Muscle of back (tissue), 11 donors: Measurements from ENCODE around the gene MICAL3. TPM values are rescaled to one million over a fixed set of nuclear protein-coding genes. Genes with fewer than 3 reads are reported as not detected.
A peak's percentile ranks its signal among the peaks of the same experiment; 100 is the strongest.

ENCODE experiments used
- DNase-seq, 3 donors: peaks; one replicate each; pipeline versions ENCODE4 v3.0.0 to v3.0.0-alpha.2; 2013
- polyA plus RNA-seq, 10 donors: library from polyadenylated mRNA; unstranded; fragments of 120-200 nt; gene quantifications; one replicate each; pipeline ENCODE4 v1.2.1, GENCODE V29; 2013; ENCODE audit not compliant: insufficient read length in 10 of 10

The MICAL3 gene
- polyA plus RNA-seq, 10 donors: 24.8 to 49.3 (median 31.7) TPM

GRCh38 chr22:17844150-17844549 is 180.2 kb downstream of the MICAL3 start:
- no peak for DNase-seq

DNA sequence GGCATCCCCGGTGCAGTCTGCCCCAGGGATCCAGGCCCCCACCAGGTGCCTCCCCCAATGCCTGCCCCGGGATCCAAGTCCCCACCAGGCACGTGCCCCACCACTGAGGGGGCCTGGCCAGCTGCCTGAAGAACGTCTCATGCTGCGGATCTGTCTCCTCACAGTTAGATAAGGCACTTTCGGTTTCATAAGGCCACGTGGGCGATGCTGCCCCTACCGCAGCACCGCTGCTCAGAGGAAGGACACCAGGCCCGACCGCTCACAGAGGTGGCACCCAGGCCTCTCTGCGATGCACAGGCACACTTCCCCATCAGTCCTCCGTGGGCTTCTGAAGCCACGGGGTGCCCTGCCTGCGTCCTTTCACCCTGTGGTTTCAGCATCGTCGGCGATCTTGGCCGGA is 182.0 kb downstream of the MICAL3 start:
- no peak for DNase-seq

GRCh38 chr22:17841836-17842235 is 182.5 kb downstream of the MICAL3 start:
- no peak for DNase-seq

GRCh38 chr22:17838180-17838865 is 186.0 kb downstream of the MICAL3 start:
- DNase-seq: no peak

GRCh38 chr22:17836992-17837742 is 187.2 kb downstream of the MICAL3 start:
- DNase-seq: no peak

- no peak for DNase-seq
These were observed 189.1 kb downstream of the MICAL3 start for GRCh38 chr22:17835256-17835655.

- DNase-seq: no peak
These were observed 190.9 kb downstream of the MICAL3 start for GRCh38 chr22:17833489-17833888.

DNA sequence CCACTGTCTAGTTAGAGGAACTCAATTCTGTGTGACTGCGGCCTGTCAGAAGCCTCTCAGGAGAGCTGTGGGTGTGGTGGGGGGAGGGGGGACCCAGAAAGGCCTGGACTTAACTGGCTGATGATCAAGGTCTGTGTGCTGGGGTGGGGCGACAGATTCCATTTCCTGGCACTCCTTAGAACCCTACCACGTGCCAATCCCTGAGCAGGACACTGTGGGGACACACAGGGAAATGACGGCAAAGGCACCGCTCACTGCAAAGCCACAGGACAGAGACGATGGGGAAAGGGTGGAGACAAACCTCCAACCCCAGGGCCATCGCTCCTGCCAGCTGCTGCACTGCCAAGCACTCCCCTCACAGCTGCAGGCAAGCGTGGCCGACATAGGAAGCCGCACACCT is 191.7 kb downstream of the MICAL3 start:
- DNase-seq: no peak

DNA sequence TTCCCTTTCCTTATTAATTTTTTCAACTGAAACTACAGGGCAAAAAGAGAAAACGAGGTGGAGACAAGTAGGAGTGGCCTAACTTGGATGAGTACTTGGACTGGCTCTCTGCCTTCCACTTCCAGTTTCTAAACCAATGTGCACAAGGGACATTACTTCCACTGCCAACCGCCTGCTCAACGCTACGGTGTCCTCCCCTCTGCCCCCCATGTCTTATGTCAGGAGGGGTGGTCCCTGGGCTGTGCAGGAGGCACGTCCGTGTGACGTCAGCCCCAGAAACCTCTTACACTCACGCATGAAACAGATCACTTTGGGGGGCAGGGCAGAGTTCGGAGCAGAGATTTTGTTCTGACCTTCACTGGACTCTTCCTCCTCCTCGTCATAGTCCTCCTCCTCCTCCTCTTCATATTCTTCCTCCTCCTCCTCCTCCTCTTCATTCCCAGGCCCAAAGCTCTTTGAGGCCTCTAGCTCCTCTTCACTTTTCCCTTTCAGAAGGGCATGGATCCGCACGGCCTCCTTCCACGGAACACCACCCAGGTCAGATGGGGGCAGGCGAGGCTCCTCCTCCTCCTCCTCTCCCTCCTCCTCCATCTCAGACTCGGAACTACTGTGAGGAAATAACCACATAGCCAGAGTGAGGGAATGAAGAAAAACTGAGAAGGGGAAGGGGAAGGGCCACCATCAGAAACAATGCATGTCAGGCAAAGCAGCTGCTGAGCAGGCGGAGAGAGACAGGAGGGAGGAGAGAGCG is 192.7 kb downstream of the MICAL3 start:
- DNase-seq: peak in 1 of 3 donors; percentile 54

DNA sequence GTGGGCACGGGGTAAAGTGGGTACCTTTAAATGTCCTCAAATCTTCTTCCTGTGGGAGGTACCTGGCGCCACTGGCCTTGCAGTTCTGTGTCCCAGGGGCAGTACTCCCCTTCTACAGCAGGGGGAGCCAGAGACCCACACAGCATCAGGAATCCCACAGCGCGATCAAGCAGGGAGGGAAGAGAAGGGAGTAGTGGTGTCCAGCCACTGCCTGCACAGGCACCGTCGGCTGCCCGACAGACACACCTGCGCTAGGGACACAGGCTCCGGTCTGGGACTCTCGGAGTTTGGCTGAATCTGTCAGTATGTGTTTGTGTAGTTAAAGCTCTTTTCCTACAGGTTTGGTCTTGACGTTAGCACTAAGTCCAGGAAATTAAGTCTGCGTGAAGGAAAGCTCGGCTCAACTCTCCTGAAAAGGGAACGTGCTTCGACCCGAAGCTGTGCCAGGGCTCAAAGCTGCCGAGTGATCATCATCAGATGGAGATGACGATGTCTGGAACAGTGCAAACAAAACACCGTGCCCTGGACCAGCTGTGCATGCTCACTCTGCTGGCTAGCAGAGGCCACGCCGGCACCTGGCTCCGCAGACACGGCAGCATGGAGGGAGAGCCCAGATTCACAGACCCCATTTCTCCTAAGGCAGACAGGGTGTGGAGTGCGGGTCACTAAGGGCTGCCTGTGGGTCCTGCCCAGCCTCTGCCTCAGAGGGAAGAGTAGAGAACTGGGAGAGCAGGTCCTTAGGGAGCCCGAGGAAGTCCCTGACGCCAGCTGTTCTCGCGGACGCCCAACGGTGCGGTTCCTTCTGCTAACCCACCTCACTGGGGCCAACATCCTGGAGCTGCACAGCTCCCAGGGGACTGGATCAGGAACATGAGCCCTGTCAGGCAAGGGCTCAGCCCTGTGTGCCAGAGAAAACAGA is 194.1 kb downstream of the MICAL3 start:
- peak; percentile 82 to 94 (median 90) for DNase-seq

DNA sequence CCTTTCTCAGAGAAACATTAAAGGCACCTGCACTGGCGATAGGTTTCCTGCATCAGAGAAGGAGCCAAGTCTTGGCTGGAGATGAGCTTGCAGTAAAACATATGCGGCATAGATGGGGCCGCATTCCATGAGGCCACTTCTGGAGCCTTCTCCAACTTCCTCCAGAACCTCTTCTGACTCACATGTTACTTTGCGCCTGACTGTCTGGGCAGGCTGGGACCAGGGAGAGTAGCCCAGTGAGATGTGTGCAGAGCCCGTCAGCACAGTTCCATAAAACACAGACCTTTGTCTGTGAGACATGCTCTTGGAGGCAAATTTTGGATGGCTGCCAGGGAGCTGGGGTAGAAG is 194.7 kb downstream of the MICAL3 start:
- no peak for DNase-seq

DNA sequence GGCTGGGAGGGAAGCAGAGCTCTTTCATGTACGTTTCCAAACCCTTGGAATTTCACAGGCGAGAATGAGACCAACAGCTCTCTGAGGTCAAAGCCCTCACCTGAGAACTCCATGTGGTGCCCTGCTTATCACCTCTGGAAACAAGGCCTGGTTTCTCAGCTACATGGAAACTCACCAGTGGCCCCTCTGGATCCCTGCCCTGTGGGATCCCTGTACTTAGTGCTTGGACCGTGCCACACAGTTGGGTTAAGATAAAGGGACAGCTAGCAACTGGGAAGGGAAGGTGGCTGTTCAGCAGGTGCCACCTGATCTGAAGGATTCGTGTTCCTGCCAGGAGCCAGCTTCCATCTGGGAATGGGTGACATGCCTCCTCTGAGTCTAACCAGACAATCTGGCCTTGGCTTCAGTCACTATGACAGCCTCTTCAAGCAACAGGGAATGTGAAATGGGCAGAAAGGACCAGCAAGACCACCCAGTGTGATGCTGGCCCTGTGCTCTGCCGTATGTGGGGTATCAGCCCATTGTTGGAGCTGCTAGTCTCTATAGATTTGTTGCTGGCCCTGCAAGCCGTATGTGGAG is 195.8 kb downstream of the MICAL3 start:
- no peak for DNase-seq

DNA sequence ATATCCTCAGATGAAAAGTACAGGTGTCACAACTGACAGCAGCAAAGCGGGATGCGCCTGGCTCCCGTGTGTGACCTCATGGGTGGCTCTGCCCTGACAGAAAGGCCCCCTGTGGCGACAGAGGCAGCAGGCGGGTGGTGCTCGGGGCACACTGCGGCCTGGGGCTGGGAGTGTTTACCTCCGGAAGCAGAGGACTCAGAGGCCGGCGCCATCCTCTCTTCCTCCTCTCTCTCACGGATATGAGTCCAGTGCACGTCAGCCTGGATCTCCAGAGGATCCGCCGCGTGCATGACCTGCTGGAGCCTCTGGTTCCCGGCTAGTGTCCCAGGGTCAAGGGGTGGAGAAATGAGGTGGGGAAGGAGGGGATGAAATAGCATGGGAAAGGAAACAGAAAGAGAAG is 196.9 kb downstream of the MICAL3 start:
- no peak for DNase-seq

DNA sequence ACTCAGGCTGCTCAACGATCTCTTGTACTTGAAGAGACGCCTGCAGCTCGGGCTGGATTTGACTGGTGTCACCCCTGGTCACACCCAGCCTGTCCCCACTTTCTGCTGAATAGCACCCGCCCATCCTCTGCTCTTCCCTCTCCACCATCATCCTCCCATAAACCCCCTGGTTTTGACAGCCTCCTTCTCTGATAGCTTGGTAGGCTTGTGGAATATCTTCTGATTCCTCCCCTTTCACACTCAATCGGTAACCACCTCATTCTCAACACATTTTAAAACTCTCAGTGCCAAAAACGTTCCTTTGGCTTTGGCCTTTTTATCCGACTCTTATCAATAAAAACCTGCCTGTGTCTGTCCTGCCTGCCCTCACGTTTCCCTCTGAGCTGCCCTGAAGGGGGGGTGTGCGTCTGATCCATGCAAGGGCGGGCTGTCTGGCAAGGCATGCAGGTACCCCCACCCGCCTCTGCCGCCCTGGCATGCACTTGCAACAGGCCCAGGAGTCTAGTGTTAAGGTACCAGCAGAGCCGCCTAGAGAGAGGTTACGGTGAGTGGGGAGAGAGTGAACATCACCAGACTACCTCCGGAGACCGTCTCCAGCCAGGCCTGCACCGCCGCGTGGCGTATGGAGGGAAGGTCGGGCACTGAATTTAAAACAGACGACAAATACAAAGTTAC is 198.3 kb downstream of the MICAL3 start:
- DNase-seq: no peak

DNA sequence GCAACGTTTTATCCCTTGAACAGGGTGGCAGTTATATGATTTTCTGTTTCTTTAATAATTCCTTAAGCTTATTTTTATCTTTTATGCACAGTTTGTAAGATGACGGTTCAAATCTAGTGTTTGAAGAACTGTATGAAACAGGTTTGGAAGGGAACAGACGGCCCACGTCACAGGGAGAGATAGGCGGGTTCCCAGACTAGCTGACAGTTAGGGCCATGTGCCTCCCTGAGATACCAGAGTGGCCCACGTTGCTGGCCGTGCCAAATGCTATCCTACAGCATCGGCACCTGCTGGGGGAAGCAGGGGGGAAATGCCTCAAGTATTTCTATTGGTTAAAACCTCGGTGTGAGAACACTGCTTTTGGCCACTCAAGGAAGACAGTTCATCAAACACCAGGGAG is 199.9 kb downstream of the MICAL3 start:
- DNase-seq: no peak

- DNase-seq: no peak
These were observed 200.4 kb downstream of the MICAL3 start for GRCh38 chr22:17823964-17824363.

GRCh38 chr22:17823226-17823625 is 201.1 kb downstream of the MICAL3 start:
- no peak for DNase-seq

GRCh38 chr22:17822087-17822486 is 202.3 kb downstream of the MICAL3 start:
- no peak for DNase-seq

DNA sequence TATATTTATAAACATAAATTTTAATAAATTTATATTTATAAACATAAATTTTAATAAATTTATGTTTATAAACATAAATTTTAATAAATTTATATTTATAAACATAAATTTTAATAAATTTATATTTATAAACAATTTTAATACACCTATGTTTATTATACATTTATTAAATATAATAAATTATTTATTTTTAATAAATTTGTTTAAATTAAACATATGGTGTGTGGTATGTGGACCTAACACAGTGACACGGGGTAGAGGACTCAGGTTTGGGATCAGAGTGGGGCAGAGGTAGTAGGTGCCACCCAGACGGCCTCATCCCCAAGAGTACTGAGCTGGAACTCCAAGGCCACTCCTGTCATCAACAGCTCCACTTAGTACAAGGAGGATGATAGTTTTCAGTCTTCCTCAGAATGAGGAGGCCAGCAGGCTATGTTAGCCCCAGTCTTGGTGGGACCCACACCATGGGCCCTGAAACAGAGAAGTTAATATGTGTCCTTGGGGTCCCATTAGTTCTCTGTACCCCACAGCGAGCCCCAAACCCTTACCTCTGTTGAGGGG is 203.4 kb downstream of the MICAL3 start:
- DNase-seq: no peak

- no peak for DNase-seq
These were observed 205.7 kb downstream of the MICAL3 start for GRCh38 chr22:17818649-17819048.
